Type B pancreatic cell (in vitro differentiated cells): ENCODE measurements around the gene PKNOX2. TPM values are rescaled to one million over a fixed set of nuclear protein-coding genes. Genes with fewer than 3 reads are reported as not detected.

Source experiments
- DNase-seq: peaks from one replicate; pipeline ENCODE4 v3.0.0; 2021; ENCODE audit warnings: mixed read lengths; ENCODE audit not compliant: unreplicated experiment; ENCODE audit errors: extremely low spot score
- H3K27ac Mint-ChIP-seq: 2 replicates; pipeline ENCODE4 v1.8.0; 2021; ENCODE audit warnings: mild to moderate bottlenecking, mixed read lengths
- H3K27me3 Mint-ChIP-seq: 2 replicates; pipeline ENCODE4 v1.8.0; 2021; ENCODE audit warnings: mixed read lengths
- H3K36me3 Mint-ChIP-seq: 2 replicates; pipeline ENCODE4 v1.8.0; 2021; ENCODE audit warnings: mixed read lengths
- H3K4me1 Mint-ChIP-seq: one replicate; pipeline ENCODE4 v1.8.0; 2021; ENCODE audit warnings: mixed read lengths; ENCODE audit not compliant: unreplicated experiment
- H3K4me3 Mint-ChIP-seq: 2 replicates; pipeline ENCODE4 v1.8.0; 2021; ENCODE audit warnings: mild to moderate bottlenecking, mixed read lengths
- H3K9me3 Mint-ChIP-seq: 2 replicates; pipeline ENCODE4 v1.8.0; 2021; ENCODE audit warnings: mixed read lengths
- CTCF ChIP-seq: fragments of 200-600 bp; sonication (generic); conservative IDR thresholded peaks from 2 replicates; pipeline ENCODE4 v1.5.0; 2021; ENCODE audit warnings: antibody characterized with exemption, mild to moderate bottlenecking
- total RNA-seq: library from RNA; stranded (reverse); gene quantifications from 2 replicates; pipeline ENCODE4 v1.2.1, GENCODE V29; 2021; ENCODE audit warnings: low replicate concordance

Gene PKNOX2
- total RNA-seq, 1 donor from 2014 or later: 15.3 TPM

- H3K4me1 Mint-ChIP-seq: peaks cover 32% of the 10 kb centered on the region
- H3K4me3 Mint-ChIP-seq: peak overlapping the region; percentile 39
- DNase-seq: no peak
- H3K27me3 Mint-ChIP-seq: peaks cover 31% of the 10 kb centered on the region
- H3K9me3 Mint-ChIP-seq: no peaks in the 10 kb centered on the region
- no peaks in the 10 kb centered on the region for H3K36me3 Mint-ChIP-seq
- peak overlapping the region; percentile 73 for H3K27ac Mint-ChIP-seq
- no peak for TF ChIP-seq CTCF
Observed at GRCh38 chr11:125262194-125262829, 97.8 kb downstream of the PKNOX2 start.

DNA sequence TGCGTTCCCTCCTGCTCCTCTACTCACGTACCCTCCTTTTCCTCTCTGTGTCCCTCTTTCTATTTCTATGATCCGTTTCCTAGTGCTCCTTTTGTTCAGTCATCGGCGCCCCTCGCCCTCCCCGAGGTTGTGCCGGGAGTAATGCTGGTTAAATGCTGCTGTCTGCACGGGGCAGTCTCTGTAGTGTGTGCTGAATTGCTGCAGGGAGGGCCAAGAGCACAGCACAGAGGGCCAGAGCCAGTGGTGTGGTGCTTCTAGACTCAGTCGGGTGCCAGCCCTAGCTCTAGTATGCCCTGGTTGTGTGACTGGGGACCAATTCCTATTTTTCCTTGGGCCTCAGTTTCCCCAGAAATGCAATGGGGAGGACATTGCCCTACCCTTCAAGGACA, 98.3 kb downstream of the PKNOX2 start:
- H3K9me3 Mint-ChIP-seq: no peaks in the 10 kb centered on the region
- H3K4me1 Mint-ChIP-seq: peaks cover 32% of the 10 kb centered on the region
- no peaks in the 10 kb centered on the region for H3K36me3 Mint-ChIP-seq
- H3K27ac Mint-ChIP-seq: peak overlapping the region; percentile 73
- TF ChIP-seq CTCF: no peak
- H3K4me3 Mint-ChIP-seq: peak overlapping the region; percentile 39
- no peak for DNase-seq
- H3K27me3 Mint-ChIP-seq: peaks cover 35% of the 10 kb centered on the region

DNA sequence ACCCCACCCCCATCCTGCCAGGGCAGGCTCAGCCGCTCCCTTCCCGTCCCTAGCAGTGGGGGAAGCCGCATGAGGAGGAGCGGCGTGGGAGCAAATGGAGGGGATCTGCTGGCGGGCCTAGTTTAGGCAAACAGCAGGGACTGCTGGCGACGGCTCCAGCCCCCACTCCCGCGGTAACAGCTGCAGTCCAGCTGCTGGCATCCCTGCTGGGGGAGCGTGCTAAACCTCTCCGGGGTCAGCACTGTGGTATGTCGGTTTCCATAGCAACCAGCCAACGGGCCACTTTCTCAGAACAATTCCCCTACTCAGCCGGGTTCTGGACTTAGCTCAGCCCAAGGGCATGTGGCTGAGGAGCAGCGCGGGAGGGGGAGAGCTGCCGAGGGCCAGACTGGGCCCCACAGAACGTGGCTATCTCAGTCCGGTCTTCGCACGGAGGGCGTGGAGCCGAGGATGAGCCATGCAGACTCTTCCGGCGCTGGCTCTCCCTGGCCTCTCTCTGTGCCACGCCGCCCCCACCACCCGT, 98.8 kb downstream of the PKNOX2 start:
- H3K9me3 Mint-ChIP-seq: no peaks in the 10 kb centered on the region
- H3K27ac Mint-ChIP-seq: peak overlapping the region; percentile 61
- TF ChIP-seq CTCF: no peak
- peak overlapping the region; percentile 71 for H3K4me3 Mint-ChIP-seq
- H3K4me1 Mint-ChIP-seq: peaks cover 32% of the 10 kb centered on the region
- H3K27me3 Mint-ChIP-seq: peaks cover 36% of the 10 kb centered on the region
- H3K36me3 Mint-ChIP-seq: no peaks in the 10 kb centered on the region
- DNase-seq: peak; percentile 88

GRCh38 chr11:125264100-125265022, 99.8 kb downstream of the PKNOX2 start:
- no peak overlapping the region for H3K27ac Mint-ChIP-seq
- no peak for DNase-seq
- no peak for TF ChIP-seq CTCF
- H3K9me3 Mint-ChIP-seq: no peaks in the 10 kb centered on the region
- peaks cover 36% of the 10 kb centered on the region for H3K27me3 Mint-ChIP-seq
- H3K36me3 Mint-ChIP-seq: no peaks in the 10 kb centered on the region
- peaks cover 35% of the 10 kb centered on the region for H3K4me1 Mint-ChIP-seq
- H3K4me3 Mint-ChIP-seq: no peak overlapping the region

- Mint-ChIP-seq H3K36me3 (no peaks in the 10 kb centered on the region), H3K4me3 (no peak overlapping the region), H3K9me3 (no peaks in the 10 kb centered on the region), H3K4me1 (peaks cover 39% of the 10 kb centered on the region), H3K27ac (peak overlapping the region; percentile 4), H3K27me3 (peaks cover 23% of the 10 kb centered on the region)
- TF ChIP-seq CTCF: no peak
- DNase-seq: no peak
Observed at GRCh38 chr11:125267548-125267947, 103.0 kb downstream of the PKNOX2 start.
